HUES64 (cell line): ENCODE measurements around the gene SLC35G3.
"Not testable (repeated sequence)": the region's sequence is repeated elsewhere in the genome, so short reads cannot be mapped to it uniquely, and the experiment has no call there.

ENCODE experiments used
- H3K27ac ChIP-seq: 2 replicates; pipeline ENCODE4 v1.7.0; 2013; ENCODE audit warnings: low read depth, low read length, inconsistent platforms
- H3K27me3 ChIP-seq: 2 replicates; pipeline ENCODE4 v1.6.1; 2013; ENCODE audit warnings: mild to moderate bottlenecking, low read length; ENCODE audit not compliant: insufficient read depth
- H3K36me3 ChIP-seq: 2 replicates; pipeline ENCODE4 v1.6.1; 2013; ENCODE audit warnings: mild to moderate bottlenecking, low read length; ENCODE audit not compliant: insufficient read depth
- H3K4me1 ChIP-seq: 2 replicates; pipeline ENCODE4 v1.6.1; 2013; ENCODE audit warnings: mild to moderate bottlenecking, low read length, moderate library complexity; ENCODE audit not compliant: insufficient read depth
- H3K4me3 ChIP-seq: 2 replicates; pipeline ENCODE4 v1.5.1; 2013; ENCODE audit warnings: mild to moderate bottlenecking, low read length, moderate library complexity
- H3K9ac ChIP-seq: 2 replicates; pipeline ENCODE4 v1.6.1; 2013; ENCODE audit warnings: mild to moderate bottlenecking, low read depth, low read length
- H3K9me3 ChIP-seq: 2 replicates; pipeline ENCODE4 v1.6.1; 2013; ENCODE audit warnings: low read depth, low read length; ENCODE audit not compliant: insufficient read depth
- WGBS: fragments of 150-250, 120-280 bp; methylation state at CpG from one replicate; pipeline ENCODE4 v1.1.7; 2013; ENCODE audit warnings: missing lambda C conversion rate; 5-methylcytosine and 5-hydroxymethylcytosine counted together

Gene SLC35G3

DNA sequence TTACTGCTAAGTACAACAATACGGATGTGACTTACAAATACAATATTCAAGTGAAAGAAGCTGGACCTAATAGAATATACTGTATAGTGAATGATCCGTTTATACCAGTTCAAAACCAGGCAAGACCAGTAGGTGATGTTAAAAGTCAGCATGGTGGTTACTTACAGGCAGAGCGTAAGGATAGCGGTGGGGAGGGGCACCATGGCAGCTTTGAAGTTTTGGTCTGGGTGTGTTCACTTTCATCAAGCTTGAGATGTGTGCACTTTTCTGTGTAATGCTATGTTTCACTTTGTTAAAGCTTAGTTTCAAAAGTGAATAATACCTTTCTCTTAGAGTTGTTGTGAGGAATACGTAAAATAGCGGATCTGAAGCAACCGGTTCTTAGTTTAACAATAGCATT, 16.5 kb upstream of the SLC35G3 start:
- no peaks in the 10 kb centered on the region for H3K27me3 ChIP-seq

GRCh38 chr17:35202582-35202981, 8.4 kb upstream of the SLC35G3 start:
- H3K27ac ChIP-seq, H3K36me3 ChIP-seq, H3K9ac ChIP-seq, H3K4me1 ChIP-seq, H3K4me3 ChIP-seq, H3K27me3 ChIP-seq: not testable (repeated sequence)
- H3K9me3 ChIP-seq, result peaks cover 12% of the 10 kb centered on the region; the same call in 1 of the 2 replicates
- WGBS, result no CpG with 5 or more reads among the region's 2 CpGs

More for the DNA sequence above, 16.5 kb upstream of the SLC35G3 start:
- no peak overlapping the region for H3K4me3 ChIP-seq
- 85% methylated on average over 4 of the region's 7 CpGs for WGBS
- no peaks in the 10 kb centered on the region for H3K4me1 ChIP-seq
- H3K9me3 ChIP-seq, result no peaks in the 10 kb centered on the region
- no peaks in the 10 kb centered on the region for H3K36me3 ChIP-seq
- no peak overlapping the region for H3K9ac ChIP-seq
- no peak overlapping the region for H3K27ac ChIP-seq

DNA sequence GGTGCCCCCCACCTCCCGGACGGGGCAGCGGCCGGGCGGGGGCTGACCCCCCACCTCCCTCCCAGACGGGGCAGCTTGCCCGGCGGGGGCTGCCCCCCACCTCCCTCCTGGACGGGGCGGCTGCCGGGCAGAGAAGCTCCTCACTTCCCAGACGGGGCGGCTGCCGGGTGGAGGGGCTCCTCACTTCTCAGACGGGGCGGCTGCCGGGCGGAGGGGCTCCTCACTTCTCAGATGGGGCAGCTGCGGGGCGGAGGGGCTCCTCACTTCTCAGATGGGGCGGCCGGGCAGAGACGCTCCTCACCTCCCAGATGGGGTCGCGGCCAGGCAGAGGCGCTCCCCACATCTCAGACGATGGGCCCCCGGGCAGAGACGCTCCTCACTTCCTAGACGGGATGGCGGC, 869 bp upstream of the SLC35G3 start:
- H3K27ac ChIP-seq, result not testable (repeated sequence)
- WGBS, result 93% methylated on average over 31 of the region's 31 CpGs

DNA sequence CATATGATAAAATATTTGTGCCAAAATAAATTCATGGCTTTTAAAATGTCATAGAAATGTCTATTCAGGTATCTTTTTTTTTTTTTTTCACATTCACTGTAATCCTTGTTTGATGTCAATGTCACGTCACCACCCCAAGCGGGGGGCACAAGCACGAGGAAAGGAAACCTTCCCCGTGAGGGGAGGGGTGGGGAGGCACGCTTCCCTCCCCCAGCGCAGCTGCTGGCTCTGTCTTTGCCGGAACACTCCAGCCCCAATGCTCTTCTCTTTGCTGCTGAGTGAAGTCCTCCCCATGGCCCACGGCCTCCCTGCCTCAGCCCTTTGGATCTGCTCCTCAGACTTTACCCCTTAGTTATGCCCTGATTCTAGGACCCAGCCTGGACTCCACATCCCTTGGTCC, 1.5 kb downstream of the SLC35G3 start:
- no peaks in the 10 kb centered on the region for H3K4me1 ChIP-seq
- 86% methylated on average over 8 of the region's 8 CpGs for WGBS
- H3K27me3 ChIP-seq, result no peaks in the 10 kb centered on the region
- no peak overlapping the region for H3K27ac ChIP-seq
- no peaks in the 10 kb centered on the region for H3K36me3 ChIP-seq
- H3K9me3 ChIP-seq, result peaks cover 12% of the 10 kb centered on the region
- no peak overlapping the region for H3K4me3 ChIP-seq
- no peak overlapping the region for H3K9ac ChIP-seq

More for the DNA sequence above, 869 bp upstream of the SLC35G3 start:
- not testable (repeated sequence) for H3K27me3 ChIP-seq, H3K36me3 ChIP-seq, H3K9ac ChIP-seq, H3K4me1 ChIP-seq, H3K4me3 ChIP-seq
- peaks cover 12% of the 10 kb centered on the region for H3K9me3 ChIP-seq

GRCh38 chr17:35191001-35191695, 3.0 kb downstream of the SLC35G3 start:
- no peak overlapping the region for H3K9ac ChIP-seq
- 85% methylated on average over 11 of the region's 11 CpGs for WGBS
- no peak overlapping the region for H3K27ac ChIP-seq
- 0 out of 2 replicates have a peak, but pooled peaks cover 2% of the 10 kb centered on the region for H3K27me3 ChIP-seq
- H3K4me3 ChIP-seq, result no peak overlapping the region
- H3K9me3 ChIP-seq, result peaks cover 4% of the 10 kb centered on the region; the same call in 1 of the 2 replicates
- no peaks in the 10 kb centered on the region for H3K4me1 ChIP-seq
- no peaks in the 10 kb centered on the region for H3K36me3 ChIP-seq

- Histone ChIP-seq H3K27ac (no peak overlapping the region), H3K4me1 (no peaks in the 10 kb centered on the region), H3K36me3 (no peaks in the 10 kb centered on the region), H3K9me3 (no peaks in the 10 kb centered on the region), H3K4me3 (no peak overlapping the region), H3K27me3 (0 out of 2 replicates have a peak, but pooled peaks cover 2% of the 10 kb centered on the region), H3K9ac (no peak overlapping the region)
- 91% methylated on average over 3 of the region's 3 CpGs for WGBS
Observed at GRCh38 chr17:35189291-35189690, 4.9 kb downstream of the SLC35G3 start.

GRCh38 chr17:35188111-35188510, 6.1 kb downstream of the SLC35G3 start:
- H3K4me3 ChIP-seq, result no peak overlapping the region
- 81% methylated on average over 2 of the region's 2 CpGs for WGBS
- H3K9me3 ChIP-seq, result no peaks in the 10 kb centered on the region
- no peak overlapping the region for H3K9ac ChIP-seq
- no peaks in the 10 kb centered on the region for H3K4me1 ChIP-seq
- no peak overlapping the region for H3K27ac ChIP-seq
- H3K27me3 ChIP-seq, result 0 out of 2 replicates have a peak, but pooled peaks cover 2% of the 10 kb centered on the region
- H3K36me3 ChIP-seq, result no peaks in the 10 kb centered on the region

DNA sequence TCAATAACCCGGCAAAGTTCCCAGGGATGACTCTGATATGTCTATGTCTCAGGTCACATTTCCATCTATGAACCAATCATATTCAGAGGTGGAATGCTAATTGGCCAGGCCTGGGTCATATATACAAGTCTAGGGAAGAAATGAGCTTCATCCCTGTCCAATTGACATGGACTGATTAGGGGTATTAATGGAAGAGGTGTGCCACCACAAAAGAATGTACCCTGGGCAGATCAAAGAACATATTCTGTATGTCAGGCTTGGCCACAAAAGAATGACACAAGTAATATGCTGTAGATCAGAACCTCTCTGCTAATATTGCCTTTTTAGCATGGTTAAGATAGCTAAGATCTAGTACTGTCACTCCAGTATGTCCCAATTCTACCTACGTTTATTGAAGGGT, 6.7 kb downstream of the SLC35G3 start:
- 98% methylated on average over 2 of the region's 2 CpGs for WGBS
- H3K36me3 ChIP-seq, result no peaks in the 10 kb centered on the region
- H3K9me3 ChIP-seq, result no peaks in the 10 kb centered on the region
- H3K27me3 ChIP-seq, result 0 out of 2 replicates have a peak, but pooled peaks cover 2% of the 10 kb centered on the region
- H3K27ac ChIP-seq, result no peak overlapping the region
- H3K4me1 ChIP-seq, result no peaks in the 10 kb centered on the region
- H3K4me3 ChIP-seq, result no peak overlapping the region
- no peak overlapping the region for H3K9ac ChIP-seq

- Histone ChIP-seq H3K4me1 (no peaks in the 10 kb centered on the region), H3K9ac (no peak overlapping the region), H3K4me3 (no peak overlapping the region), H3K36me3 (no peaks in the 10 kb centered on the region), H3K27ac (no peak overlapping the region), H3K27me3 (0 out of 2 replicates have a peak, but pooled peaks cover 2% of the 10 kb centered on the region), H3K9me3 (no peaks in the 10 kb centered on the region)
- WGBS, result 84% methylated on average over 1 of the region's 1 CpG
Observed at GRCh38 chr17:35185849-35186248, 8.3 kb downstream of the SLC35G3 start.

DNA sequence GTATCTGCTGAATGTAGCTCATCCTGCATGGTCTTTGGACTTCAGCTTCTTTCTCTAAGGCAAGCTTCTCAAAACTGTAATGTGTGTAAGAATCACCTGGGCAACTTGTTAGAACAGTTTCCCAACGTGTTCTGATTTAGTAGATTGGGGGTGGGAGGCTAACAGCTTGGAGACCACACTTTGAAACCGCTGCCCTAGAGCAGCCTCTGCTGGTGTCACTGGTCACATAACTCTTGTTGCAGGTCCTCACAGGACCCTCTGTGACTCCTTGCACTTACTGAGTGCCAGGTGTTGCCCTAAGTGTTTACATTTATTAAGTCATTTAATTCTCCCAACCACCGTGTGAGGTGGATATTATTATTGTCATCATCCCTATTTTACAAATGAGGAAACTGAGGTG, 9.9 kb downstream of the SLC35G3 start:
- no peak overlapping the region for H3K4me3 ChIP-seq
- no peak overlapping the region for H3K9ac ChIP-seq
- 63% methylated on average over 2 of the region's 3 CpGs for WGBS
- H3K27ac ChIP-seq, result no peak overlapping the region
- 0 out of 2 replicates have a peak, but pooled peaks cover 2% of the 10 kb centered on the region for H3K27me3 ChIP-seq
- H3K9me3 ChIP-seq, result no peaks in the 10 kb centered on the region
- no peaks in the 10 kb centered on the region for H3K36me3 ChIP-seq
- no peaks in the 10 kb centered on the region for H3K4me1 ChIP-seq

DNA sequence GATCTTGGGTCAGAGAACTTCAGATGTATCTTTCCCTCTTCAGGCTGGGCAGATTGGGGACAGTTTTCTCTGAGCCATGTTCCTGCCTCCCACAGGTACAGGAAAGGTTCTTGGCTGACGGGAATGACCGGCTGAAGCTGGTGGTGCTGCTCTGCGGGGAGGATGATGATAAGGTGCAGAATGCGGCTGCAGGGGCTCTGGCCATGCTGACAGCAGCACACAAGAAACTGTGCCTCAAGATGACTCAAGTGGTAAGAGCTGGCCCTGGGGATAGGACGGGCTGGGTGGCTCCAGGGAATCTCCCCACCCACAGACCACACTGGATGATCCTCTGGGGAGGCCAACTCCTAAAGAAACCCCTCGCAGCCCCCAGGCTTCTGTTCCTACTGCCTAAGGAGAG, 10.9 kb downstream of the SLC35G3 start:
- 0 out of 2 replicates have a peak, but pooled peaks cover 2% of the 10 kb centered on the region for H3K27me3 ChIP-seq
- H3K9me3 ChIP-seq, result no peaks in the 10 kb centered on the region
- no peaks in the 10 kb centered on the region for H3K4me1 ChIP-seq
- H3K36me3 ChIP-seq, result no peaks in the 10 kb centered on the region
- WGBS, result 80% methylated on average over 6 of the region's 6 CpGs
- H3K9ac ChIP-seq, result no peak overlapping the region
- H3K4me3 ChIP-seq, result no peak overlapping the region
- no peak overlapping the region for H3K27ac ChIP-seq

- WGBS, result 94% methylated on average over 4 of the region's 5 CpGs
- not testable (repeated sequence) for H3K9ac ChIP-seq, H3K27ac ChIP-seq, H3K36me3 ChIP-seq, H3K4me3 ChIP-seq, H3K9me3 ChIP-seq, H3K27me3 ChIP-seq, H3K4me1 ChIP-seq
Observed at GRCh38 chr17:35179379-35179778, 14.8 kb downstream of the SLC35G3 start.
